Fibroblast of gingiva (primary cell): ENCODE measurements around the gene ARID5A.
"Not testable (repeated sequence)": the region's sequence is repeated elsewhere in the genome, so short reads cannot be mapped to it uniquely, and the experiment has no call there.

Experiments
- DNase-seq: peaks from one replicate; pipeline ENCODE4 v3.0.0-alpha.2; 2011; ENCODE audit warnings: low read depth

Gene ARID5A

GRCh38 chr2:96536445-96537065 is at the start of gene ARID5A:
ARID5A (plus strand) TSS chr2:96536752; CDS start chr2:96536827, 75 bp downstream.
- DNase-seq: peak; percentile 87

- no peak for DNase-seq
Observed at GRCh38 chr2:96489261-96489660, 47.3 kb upstream of the ARID5A start.

GRCh38 chr2:96489663-96490062 is 46.9 kb upstream of the ARID5A start:
- DNase-seq: no peak

GRCh38 chr2:96491860-96492497 is 44.6 kb upstream of the ARID5A start:
- DNase-seq: no peak

GRCh38 chr2:96493072-96493471 is 43.5 kb upstream of the ARID5A start:
- DNase-seq: no peak

GRCh38 chr2:96494188-96494587 is 42.4 kb upstream of the ARID5A start:
- no peak for DNase-seq

GRCh38 chr2:96495982-96496629 is 40.4 kb upstream of the ARID5A start:
- no peak for DNase-seq

GRCh38 chr2:96498021-96498431 is 38.5 kb upstream of the ARID5A start:
- no peak for DNase-seq

GRCh38 chr2:96498611-96499010 is 37.9 kb upstream of the ARID5A start:
- not testable (repeated sequence) for DNase-seq

- DNase-seq: no peak
Observed at GRCh38 chr2:96499061-96499960, 37.2 kb upstream of the ARID5A start.

GRCh38 chr2:96500385-96501066 is 36.0 kb upstream of the ARID5A start:
- DNase-seq: no peak

- DNase-seq: no peak
Observed at GRCh38 chr2:96501471-96501874, 35.1 kb upstream of the ARID5A start.

- no peak for DNase-seq
Observed at GRCh38 chr2:96501886-96502810, 34.4 kb upstream of the ARID5A start.

- no peak for DNase-seq
Observed at GRCh38 chr2:96502891-96503636, 33.5 kb upstream of the ARID5A start.

- no peak for DNase-seq
Observed at GRCh38 chr2:96503637-96504243, 32.8 kb upstream of the ARID5A start.

GRCh38 chr2:96505231-96505889 is 31.2 kb upstream of the ARID5A start, which contains the start of gene NEURL3:
NEURL3 (minus strand) TSS chr2:96505357; CDS start chr2:96505286, 71 bp downstream.
- no peak for DNase-seq

- no peak for DNase-seq
Observed at GRCh38 chr2:96506016-96506906, 30.3 kb upstream of the ARID5A start.

GRCh38 chr2:96506907-96507240 is 29.7 kb upstream of the ARID5A start:
- no peak for DNase-seq
